GM12801 (cell line): ENCODE data around the gene PTPN7.

Experiments used
- TF ChIP-seq, protein P1 (sequence below): IDR thresholded peaks from one replicate; pipeline ENCODE4 v1.5.1; 2011; ENCODE audit warnings: control low read depth; ENCODE audit not compliant: insufficient read length; ENCODE audit errors: extremely low read depth

Gene PTPN7

GRCh38 chr1:202160377-202160940 is at the start of gene PTPN7:
Gene PTPN7, minus strand, starts transcription at chr1:202160602. Its CDS starts 1,200 bp downstream, at chr1:202159402.
- TF ChIP-seq, protein P1, sequence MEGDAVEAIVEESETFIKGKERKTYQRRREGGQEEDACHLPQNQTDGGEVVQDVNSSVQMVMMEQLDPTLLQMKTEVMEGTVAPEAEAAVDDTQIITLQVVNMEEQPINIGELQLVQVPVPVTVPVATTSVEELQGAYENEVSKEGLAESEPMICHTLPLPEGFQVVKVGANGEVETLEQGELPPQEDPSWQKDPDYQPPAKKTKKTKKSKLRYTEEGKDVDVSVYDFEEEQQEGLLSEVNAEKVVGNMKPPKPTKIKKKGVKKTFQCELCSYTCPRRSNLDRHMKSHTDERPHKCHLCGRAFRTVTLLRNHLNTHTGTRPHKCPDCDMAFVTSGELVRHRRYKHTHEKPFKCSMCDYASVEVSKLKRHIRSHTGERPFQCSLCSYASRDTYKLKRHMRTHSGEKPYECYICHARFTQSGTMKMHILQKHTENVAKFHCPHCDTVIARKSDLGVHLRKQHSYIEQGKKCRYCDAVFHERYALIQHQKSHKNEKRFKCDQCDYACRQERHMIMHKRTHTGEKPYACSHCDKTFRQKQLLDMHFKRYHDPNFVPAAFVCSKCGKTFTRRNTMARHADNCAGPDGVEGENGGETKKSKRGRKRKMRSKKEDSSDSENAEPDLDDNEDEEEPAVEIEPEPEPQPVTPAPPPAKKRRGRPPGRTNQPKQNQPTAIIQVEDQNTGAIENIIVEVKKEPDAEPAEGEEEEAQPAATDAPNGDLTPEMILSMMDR: no peak

DNA sequence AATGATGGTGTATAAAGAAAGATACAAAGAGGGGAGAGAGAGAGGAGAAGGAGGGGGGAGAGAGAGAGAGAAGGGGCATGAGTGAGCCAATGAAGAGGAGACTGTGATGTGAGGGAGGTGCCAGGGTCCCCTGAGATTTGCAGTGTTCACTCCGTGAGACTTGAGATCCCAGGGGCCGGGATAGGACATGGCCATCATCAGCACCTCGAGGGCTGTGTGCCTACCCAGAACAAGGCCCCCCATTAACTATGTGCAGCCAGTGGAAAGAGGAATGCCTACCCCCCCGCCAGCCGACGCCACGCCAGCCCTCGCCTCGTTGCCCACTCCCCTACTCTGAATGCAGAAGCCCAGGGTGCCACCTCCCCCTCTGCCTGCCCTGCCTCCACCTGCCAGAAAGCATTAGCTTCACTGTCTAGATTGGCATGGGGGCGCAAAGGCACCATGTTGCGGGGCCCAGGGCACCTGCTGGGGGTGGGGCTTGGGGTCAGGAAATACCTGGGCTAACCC is 48.0 kb upstream of the PTPN7 start:
- TF ChIP-seq, protein P1: no peak

- TF ChIP-seq, protein P1: no peak
Measured at GRCh38 chr1:202207292-202207691, 46.9 kb upstream of the PTPN7 start.

GRCh38 chr1:202205523-202206190 is 45.3 kb upstream of the PTPN7 start:
- TF ChIP-seq, protein P1: no peak

DNA sequence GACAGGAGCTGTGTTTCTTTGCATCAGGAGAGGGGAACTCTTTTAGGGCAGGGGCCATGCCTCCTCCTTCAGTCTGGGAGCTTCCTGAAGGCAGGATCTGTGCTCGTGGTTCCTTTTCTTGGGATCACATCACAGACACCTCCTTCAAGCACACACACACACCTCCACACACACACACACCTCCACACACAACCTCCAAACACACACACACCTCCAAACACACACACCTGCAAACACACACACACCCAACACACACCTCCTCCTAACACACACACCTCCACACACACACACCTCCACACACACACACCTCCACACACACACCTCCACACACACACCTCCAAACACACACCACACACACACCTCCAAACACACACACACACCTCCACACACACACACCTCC is 43.7 kb upstream of the PTPN7 start:
- TF ChIP-seq, protein P1: no peak

GRCh38 chr1:202203238-202204039 is 43.0 kb upstream of the PTPN7 start:
- TF ChIP-seq, protein P1: no peak

- TF ChIP-seq, protein P1: no peak
Measured at GRCh38 chr1:202202500-202203168, 42.2 kb upstream of the PTPN7 start.
